Measurements from ENCODE around the gene G6PC1.
"Not testable (repeated sequence)": the region's sequence is repeated elsewhere in the genome, so short reads cannot be mapped to it uniquely, and the experiment has no call there.

The G6PC1 gene

GRCh38 chr17:42900460-42901331 lies at the start of gene G6PC1:
TSS of gene G6PC1 (plus strand) at chr17:42900799. CDS start at chr17:42900877, 78 bp downstream.
- DNase-seq (ENCODE audit: low spot score): no peak

- DNase-seq (ENCODE audit: low spot score): no peak
Measured at GRCh38 chr17:42850954-42851353, 49.6 kb upstream of the G6PC1 start, which contains the start of gene AOC3. TSS of gene AOC3 (plus strand) at chr17:42851199. CDS start at chr17:42851344, 145 bp downstream.

- DNase-seq (ENCODE audit: low spot score): not testable (repeated sequence)
Measured at GRCh38 chr17:42851371-42852240, 49.0 kb upstream of the G6PC1 start.

- DNase-seq (ENCODE audit: low spot score): no peak
Measured at GRCh38 chr17:42852351-42852750, 48.2 kb upstream of the G6PC1 start.

GRCh38 chr17:42853004-42853403 lies 47.6 kb upstream of the G6PC1 start:
- no peak for DNase-seq (ENCODE audit: low spot score)

- no peak for DNase-seq (ENCODE audit: low spot score)
Measured at GRCh38 chr17:42853597-42853967, 47.0 kb upstream of the G6PC1 start.

- no peak for DNase-seq (ENCODE audit: low spot score)
Measured at GRCh38 chr17:42853968-42854790, 46.4 kb upstream of the G6PC1 start.

GRCh38 chr17:42855048-42855596 lies 45.5 kb upstream of the G6PC1 start:
- no peak for DNase-seq (ENCODE audit: low spot score)

- DNase-seq (ENCODE audit: low spot score): not testable (repeated sequence)
Measured at GRCh38 chr17:42856093-42856492, 44.5 kb upstream of the G6PC1 start.

- DNase-seq (ENCODE audit: low spot score): not testable (repeated sequence)
Measured at GRCh38 chr17:42856516-42856915, 44.1 kb upstream of the G6PC1 start.

GRCh38 chr17:42857389-42857788 lies 43.2 kb upstream of the G6PC1 start:
- DNase-seq (ENCODE audit: low spot score): no peak

GRCh38 chr17:42865638-42866094 lies 34.9 kb upstream of the G6PC1 start:
- DNase-seq (ENCODE audit: low spot score): no peak

- no peak for DNase-seq (ENCODE audit: low spot score)
Measured at GRCh38 chr17:42866216-42866615, 34.4 kb upstream of the G6PC1 start.

- no peak for DNase-seq (ENCODE audit: low spot score)
Measured at GRCh38 chr17:42866631-42867575, 33.7 kb upstream of the G6PC1 start.

- DNase-seq (ENCODE audit: low spot score): not testable (repeated sequence)
Measured at GRCh38 chr17:42867694-42868261, 32.8 kb upstream of the G6PC1 start.

GRCh38 chr17:42868338-42868737 lies 32.3 kb upstream of the G6PC1 start:
- no peak for DNase-seq (ENCODE audit: low spot score)

- no peak for DNase-seq (ENCODE audit: low spot score)
Measured at GRCh38 chr17:42871647-42872046, 29.0 kb upstream of the G6PC1 start.

- DNase-seq (ENCODE audit: low spot score): no peak
Measured at GRCh38 chr17:42872251-42872965, 28.2 kb upstream of the G6PC1 start.

- no peak for DNase-seq (ENCODE audit: low spot score)
Measured at GRCh38 chr17:42873315-42873714, 27.3 kb upstream of the G6PC1 start.
